NB4 (cell line): ENCODE results near the gene ELL.

Experiments used
- DNase-seq: peaks from one replicate; pipeline ENCODE4 v3.0.0; 2010; ENCODE audit warnings: low read depth
- H3K4me3 ChIP-seq: one replicate; pipeline ENCODE4 v1.5.1; 2011; ENCODE audit warnings: mild to moderate bottlenecking, low read depth, low read length, moderate library complexity
- MYC ChIP-seq: IDR thresholded peaks from 2 replicates; pipeline ENCODE4 v1.6.1; 2011; ENCODE audit warnings: low read depth, low read length
- POLR2A ChIP-seq: IDR thresholded peaks from 2 replicates; pipeline ENCODE4 v1.6.1; 2011; ENCODE audit warnings: mild to moderate bottlenecking; ENCODE audit not compliant: insufficient read length; ENCODE audit errors: extremely low read depth
- TF ChIP-seq, protein P1 (sequence below): IDR thresholded peaks from one replicate; pipeline ENCODE4 v1.5.1; 2012; ENCODE audit warnings: low read depth, low read length
- TF ChIP-seq, protein P2 (sequence below): IDR thresholded peaks from 2 replicates; pipeline ENCODE4 v1.6.1; 2011; ENCODE audit warnings: low read depth, low read length

ELL gene

DNA sequence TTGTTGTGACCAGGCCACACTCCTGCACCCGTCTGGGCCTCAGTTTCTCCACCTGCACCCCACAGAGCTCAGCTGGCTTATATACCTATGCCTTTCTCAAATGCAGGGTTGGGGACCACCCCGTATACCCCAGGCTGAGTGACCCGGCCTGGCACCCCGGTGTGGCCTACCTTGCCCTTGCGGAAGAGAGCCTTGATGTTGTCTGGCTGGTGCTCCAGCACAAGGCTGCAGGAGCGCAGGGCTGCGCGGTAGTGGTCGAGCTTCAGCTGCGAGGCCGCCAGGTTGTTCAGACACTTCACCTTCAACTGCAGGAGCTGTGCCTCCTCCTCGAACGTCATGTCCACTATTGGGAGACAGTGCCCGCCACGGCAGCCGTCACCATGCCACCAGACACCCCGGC, 15.6 kb upstream of the ELL start:
- TF ChIP-seq POLR2A (no peak), MYC (no peak)
- TF ChIP-seq, protein P1, sequence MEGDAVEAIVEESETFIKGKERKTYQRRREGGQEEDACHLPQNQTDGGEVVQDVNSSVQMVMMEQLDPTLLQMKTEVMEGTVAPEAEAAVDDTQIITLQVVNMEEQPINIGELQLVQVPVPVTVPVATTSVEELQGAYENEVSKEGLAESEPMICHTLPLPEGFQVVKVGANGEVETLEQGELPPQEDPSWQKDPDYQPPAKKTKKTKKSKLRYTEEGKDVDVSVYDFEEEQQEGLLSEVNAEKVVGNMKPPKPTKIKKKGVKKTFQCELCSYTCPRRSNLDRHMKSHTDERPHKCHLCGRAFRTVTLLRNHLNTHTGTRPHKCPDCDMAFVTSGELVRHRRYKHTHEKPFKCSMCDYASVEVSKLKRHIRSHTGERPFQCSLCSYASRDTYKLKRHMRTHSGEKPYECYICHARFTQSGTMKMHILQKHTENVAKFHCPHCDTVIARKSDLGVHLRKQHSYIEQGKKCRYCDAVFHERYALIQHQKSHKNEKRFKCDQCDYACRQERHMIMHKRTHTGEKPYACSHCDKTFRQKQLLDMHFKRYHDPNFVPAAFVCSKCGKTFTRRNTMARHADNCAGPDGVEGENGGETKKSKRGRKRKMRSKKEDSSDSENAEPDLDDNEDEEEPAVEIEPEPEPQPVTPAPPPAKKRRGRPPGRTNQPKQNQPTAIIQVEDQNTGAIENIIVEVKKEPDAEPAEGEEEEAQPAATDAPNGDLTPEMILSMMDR, result no peak
- TF ChIP-seq, protein P2, sequence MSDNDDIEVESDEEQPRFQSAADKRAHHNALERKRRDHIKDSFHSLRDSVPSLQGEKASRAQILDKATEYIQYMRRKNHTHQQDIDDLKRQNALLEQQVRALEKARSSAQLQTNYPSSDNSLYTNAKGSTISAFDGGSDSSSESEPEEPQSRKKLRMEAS, result no peak
- DNase-seq, result no peak
- no peak overlapping the region for H3K4me3 ChIP-seq

DNA sequence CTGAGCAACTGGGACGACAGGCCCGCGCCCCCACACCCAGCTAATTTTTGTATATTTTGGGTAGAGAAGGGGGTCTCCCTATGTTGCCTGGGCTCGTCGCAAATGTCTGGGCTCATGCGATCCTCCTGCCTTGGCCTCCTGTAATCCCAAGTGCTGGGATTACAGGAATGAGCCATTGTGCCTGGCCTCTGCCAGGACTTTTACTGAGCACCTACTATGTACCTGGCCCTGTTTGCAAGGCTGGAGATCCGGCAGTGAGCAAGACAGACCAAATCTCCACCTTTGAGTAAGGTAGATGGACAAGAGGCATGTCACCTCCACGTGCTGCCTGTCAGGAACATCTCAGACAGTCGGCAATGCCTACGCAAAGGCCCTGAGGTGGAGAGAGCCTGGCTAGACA, 14.6 kb upstream of the ELL start:
- no peak overlapping the region for H3K4me3 ChIP-seq
- TF ChIP-seq MYC, result no peak
- TF ChIP-seq, protein P2, result no peak
- TF ChIP-seq, protein P1, result no peak
- TF ChIP-seq POLR2A, result no peak

DNA sequence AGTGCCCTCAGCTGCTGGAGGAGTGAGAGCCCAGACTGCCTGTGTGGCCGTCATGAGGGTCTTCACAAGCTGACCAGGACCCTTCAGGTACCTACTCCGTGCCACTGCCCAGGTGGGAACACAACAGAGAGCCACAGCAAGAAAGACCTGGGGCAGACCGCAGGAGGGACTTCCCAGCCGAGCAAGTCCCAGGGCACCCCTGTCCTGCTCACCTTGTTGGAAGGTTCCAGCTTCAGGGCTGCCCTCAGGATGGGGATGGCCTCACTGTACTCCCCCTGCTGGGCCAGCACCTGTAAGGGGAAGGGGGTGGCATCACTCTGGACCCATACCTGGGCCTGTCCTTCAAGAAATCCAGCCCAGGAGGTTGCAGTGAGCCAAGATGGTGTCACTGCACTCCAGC, 11.2 kb upstream of the ELL start:
- TF ChIP-seq MYC, result no peak
- TF ChIP-seq POLR2A, result no peak
- TF ChIP-seq, protein P1, result no peak
- TF ChIP-seq, protein P2, result no peak
- DNase-seq, result no peak
- no peak overlapping the region for H3K4me3 ChIP-seq

More for the DNA sequence above, 14.6 kb upstream of the ELL start:
- DNase-seq, result no peak

DNA sequence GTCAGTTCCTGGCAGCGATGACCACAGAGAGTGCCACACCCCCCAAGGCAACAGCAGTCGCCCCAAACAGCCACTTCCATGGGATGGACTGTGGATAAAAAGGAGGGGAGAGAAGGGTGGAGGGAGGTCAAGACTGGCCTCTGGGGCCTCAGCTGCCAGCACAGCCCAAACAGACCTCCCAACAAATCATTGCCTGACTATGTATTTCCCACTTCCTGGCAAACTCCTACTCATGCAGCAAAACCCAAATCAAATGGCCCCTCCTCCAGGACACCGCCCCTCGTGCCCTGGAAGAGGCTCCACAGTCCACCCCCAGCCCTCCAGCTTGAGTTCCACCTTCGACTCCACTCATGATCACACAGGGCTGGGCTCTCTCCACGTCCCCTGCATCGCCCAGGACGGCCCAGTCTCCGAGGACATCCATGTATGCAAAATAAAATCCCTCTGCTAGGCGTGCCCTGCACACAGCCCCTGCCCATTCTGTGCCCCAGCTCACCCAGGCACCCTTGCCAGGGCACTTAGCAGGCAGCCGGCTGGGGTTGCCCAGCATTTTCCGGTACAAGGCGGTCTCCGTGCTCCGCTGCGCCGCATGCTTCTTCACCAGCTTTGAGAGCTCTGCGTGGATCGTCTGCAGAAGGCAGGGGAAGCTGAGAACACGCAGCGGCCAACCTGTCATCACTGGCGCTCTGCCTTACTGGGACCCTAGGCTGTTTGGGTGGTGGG, 10.5 kb upstream of the ELL start:
- TF ChIP-seq, protein P1, result no peak
- TF ChIP-seq, protein P2, result no peak
- TF ChIP-seq POLR2A (no peak), MYC (no peak)
- no peak for DNase-seq
- H3K4me3 ChIP-seq, result no peak overlapping the region

DNA sequence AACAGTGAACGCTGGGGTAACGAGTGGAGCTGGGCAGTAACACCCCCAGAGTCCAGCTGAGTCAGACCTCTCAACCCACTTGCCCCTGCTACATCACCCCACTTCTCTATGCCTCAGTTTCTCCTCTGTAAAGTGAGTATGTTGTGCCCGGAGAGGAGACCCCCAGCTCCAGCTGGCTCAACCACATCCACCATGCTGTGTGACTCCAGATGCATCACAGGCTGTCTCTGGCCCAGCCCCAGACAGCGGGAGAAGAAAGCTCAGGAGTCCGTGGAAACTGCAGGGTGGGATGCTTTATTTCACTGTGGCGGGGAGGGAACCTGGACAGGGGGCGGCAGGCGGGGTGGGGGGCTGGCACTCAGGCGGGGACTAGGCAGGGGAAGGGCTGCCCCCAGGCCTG, 9.6 kb upstream of the ELL start:
- TF ChIP-seq MYC (no peak), POLR2A (no peak)
- TF ChIP-seq, protein P2, result no peak
- TF ChIP-seq, protein P1, result no peak
- H3K4me3 ChIP-seq, result no peak overlapping the region
- no peak for DNase-seq
